Tibial nerve (tissue), 4 donors: ENCODE results near the gene NPLOC4. TPM values are rescaled to one million over a fixed set of nuclear protein-coding genes. Genes with fewer than 3 reads are reported as not detected.
A peak's percentile ranks its signal among the peaks of the same experiment; 100 is the strongest.

ENCODE experiments used
- DNase-seq, 2 donors: peaks; one replicate each; pipeline ENCODE4 v3.0.0-alpha.2; 2019; ENCODE audit warnings: low spot score in 2 of 2
- H3K27ac ChIP-seq, 4 donors: fragments of 200-600 bp; sonication (generic) in 3 of 4; one replicate each; pipeline ENCODE4 v1.5.1; 2017 to 2019; ENCODE audit warnings: mild to moderate bottlenecking in 1 of 4
- H3K27me3 ChIP-seq, 2 donors: fragments of 200-600 bp; sonication (generic) in 1 of 2; one replicate each; pipeline versions ENCODE4 v1.5.1 to v1.6.0; 2017 to 2019
- H3K36me3 ChIP-seq, 3 donors: fragments of 200-600 bp; sonication (generic); one replicate each; pipeline ENCODE4 v1.5.1; 2018 to 2019
- H3K4me1 ChIP-seq, 4 donors: fragments of 200-600 bp; sonication (generic) in 3 of 4; one replicate each; pipeline ENCODE4 v1.5.1; 2017 to 2019
- H3K4me3 ChIP-seq, 4 donors: fragments of 200-600 bp; sonication (generic) in 3 of 4; one replicate each; pipeline ENCODE4 v1.5.1; 2017 to 2019; ENCODE audit warnings: mild to moderate bottlenecking in 1 of 4, moderate library complexity in 1 of 4
- H3K9me3 ChIP-seq, 4 donors: fragments of 200-600 bp; sonication (generic) in 3 of 4; one replicate each; pipeline ENCODE4 v1.5.1; 2017 to 2019
- CTCF ChIP-seq, 5 experiments: fragments of 200-600 bp in 3 of 5; fragments of 450-650 bp in 2 of 5; sonication (generic) in 3 of 5; IDR thresholded peaks; one replicate each; pipeline ENCODE4 v1.5.1; 2016 to 2019; ENCODE audit warnings: antibody characterized with exemption in 5 of 5, mild to moderate bottlenecking in 3 of 5, moderate library complexity in 2 of 5
- EP300 ChIP-seq, 2 donors: sonication (generic); formaldehyde crosslinking; IDR thresholded peaks; one replicate each; pipeline ENCODE4 v1.6.1; 2017; ENCODE audit warnings: antibody characterized with exemption in 2 of 2, mild to moderate bottlenecking in 1 of 2
- POLR2A ChIP-seq, 2 donors: fragments of 450-650 bp; IDR thresholded peaks; one replicate each; pipeline ENCODE4 v1.6.1; 2017; ENCODE audit warnings: antibody characterized with exemption in 2 of 2, mild to moderate bottlenecking in 2 of 2, moderate library complexity in 2 of 2
- WGBS, 2 donors: methylation state at CpG; one replicate each; pipeline ENCODE4 v1.1.5; 2018; 5-methylcytosine and 5-hydroxymethylcytosine counted together
- total RNA-seq, 4 donors: library from RNA; depleted of rRNA; stranded (reverse); fragments of >200 nt; gene quantifications; one replicate each; pipeline ENCODE4 v1.1.0, GENCODE V29; 2016

The NPLOC4 gene
- total RNA-seq, 4 donors from 2014 or later, result 51.1 to 79.2 (median 62.1) TPM

GRCh38 chr17:81640011-81640410, 3.1 kb upstream of the NPLOC4 start:
- 89 to 94% methylated on average over 9 of the region's 9 CpGs for WGBS, 2 donors
- no peak for TF ChIP-seq POLR2A (IDR thresholded peaks at IDR 0.05)
- no peak for TF ChIP-seq CTCF (IDR thresholded peaks at IDR 0.05)
- no peak for TF ChIP-seq EP300 (IDR thresholded peaks at IDR 0.05)
- H3K4me3 ChIP-seq, result no peak overlapping the region
- H3K27ac ChIP-seq, result no peak overlapping the region
- H3K27me3 ChIP-seq, result no peaks in the 10 kb centered on the region
- H3K4me1 ChIP-seq, result peaks cover 0 to 20% (median 14%) of the 10 kb centered on the region in 4 donors
- no peak for DNase-seq
- peaks cover 0 to 17% (median 0%) of the 10 kb centered on the region in 3 donors for H3K36me3 ChIP-seq
- H3K9me3 ChIP-seq, result no peaks in the 10 kb centered on the region

DNA sequence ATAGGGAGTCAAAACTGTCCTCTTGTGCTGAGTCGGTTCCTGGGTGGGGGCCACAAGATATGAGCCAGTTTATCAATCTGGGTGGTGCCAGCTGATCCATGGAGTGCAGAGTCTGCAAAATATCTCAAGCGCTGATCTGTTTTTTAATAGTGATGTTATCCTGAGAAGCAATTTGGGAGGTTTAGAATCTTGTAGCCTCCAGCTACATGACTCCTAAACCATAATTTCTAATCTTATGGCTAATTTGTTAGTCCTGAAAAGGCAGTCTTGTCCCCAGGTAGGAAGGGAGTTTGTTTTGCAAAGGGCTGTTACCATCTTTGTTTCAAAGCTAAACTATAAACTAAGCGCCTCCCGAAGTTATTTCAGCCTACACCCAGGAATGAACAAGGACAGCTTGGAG, 1.8 kb upstream of the NPLOC4 start:
- TF ChIP-seq CTCF (IDR thresholded peaks at IDR 0.05), result no peak
- TF ChIP-seq POLR2A (IDR thresholded peaks at IDR 0.05), result no peak
- no peak for TF ChIP-seq EP300 (IDR thresholded peaks at IDR 0.05)
- WGBS, 2 donors, result 81 to 85% methylated on average over 4 of the region's 4 CpGs
- Histone ChIP-seq H3K4me1 (peaks cover 0 to 33% (median 24%) of the 10 kb centered on the region in 4 donors), H3K9me3 (no peaks in the 10 kb centered on the region), H3K27me3 (no peaks in the 10 kb centered on the region), H3K4me3 (no peak overlapping the region), H3K36me3 (peaks cover 0 to 17% (median 0%) of the 10 kb centered on the region in 3 donors), H3K27ac (no peak overlapping the region)
- no peak for DNase-seq

DNA sequence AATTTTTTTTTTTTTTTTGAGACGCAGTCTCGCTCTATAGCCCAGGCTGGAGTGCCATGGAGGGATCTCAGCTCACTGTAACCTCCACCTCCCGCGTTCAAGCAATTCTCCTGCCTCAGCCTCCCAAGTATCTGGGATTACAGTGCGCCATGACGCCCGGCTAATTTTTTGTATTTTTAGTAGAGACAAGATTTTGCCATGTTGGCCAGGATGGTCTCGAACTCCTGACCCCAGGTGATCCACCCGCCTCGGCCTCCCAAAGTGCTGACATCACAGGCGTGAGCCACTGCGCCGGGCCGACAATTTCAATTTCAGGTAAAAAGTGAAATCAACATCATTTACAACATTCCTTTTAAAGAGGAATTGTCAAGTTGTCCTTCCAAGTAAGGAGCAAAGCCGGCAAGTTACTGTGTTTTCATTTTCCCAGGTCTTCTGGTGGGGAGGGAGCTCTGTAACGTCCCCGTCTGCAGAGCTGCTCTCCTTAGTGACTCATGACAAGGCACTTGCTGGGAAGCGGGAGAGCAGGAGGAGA, 873 bp downstream of the NPLOC4 start:
- H3K36me3 ChIP-seq, result peaks cover 0 to 11% (median 0%) of the 10 kb centered on the region in 3 donors
- H3K4me1 ChIP-seq, result peaks cover 0 to 46% (median 24%) of the 10 kb centered on the region in 4 donors
- WGBS, 2 donors, result 39 to 45% methylated on average over 18 of the region's 18 CpGs
- peak overlapping the region; percentile 10 to 92 (median 88) for H3K27ac ChIP-seq
- H3K27me3 ChIP-seq, result no peaks in the 10 kb centered on the region
- H3K9me3 ChIP-seq, result no peaks in the 10 kb centered on the region
- H3K4me3 ChIP-seq, result peak overlapping the region; percentile 56 to 99 (median 86)
- no peak for DNase-seq
- TF ChIP-seq POLR2A (IDR thresholded peaks at IDR 0.05) (no peak), EP300 (IDR thresholded peaks at IDR 0.05) (no peak), CTCF (IDR thresholded peaks at IDR 0.05) (no peak)

DNA sequence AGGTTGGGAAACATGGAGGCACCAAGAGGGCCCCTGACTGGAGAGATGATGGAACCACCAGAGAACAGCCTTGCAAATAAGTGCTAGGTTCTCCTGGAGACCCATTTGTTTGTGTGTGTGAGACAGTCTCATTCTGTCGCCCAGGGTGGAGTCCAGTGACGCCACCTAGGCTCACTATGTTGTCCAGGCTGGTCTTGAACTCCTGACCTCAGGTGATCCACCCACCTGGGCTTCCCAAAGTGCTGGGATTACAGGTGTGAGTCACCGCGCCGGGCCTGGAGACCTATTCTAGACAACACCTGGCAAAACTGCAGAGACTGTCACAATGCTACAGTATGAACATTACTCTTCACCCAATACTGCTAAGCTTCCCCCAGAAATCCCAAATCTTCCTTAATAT, 1.5 kb downstream of the NPLOC4 start:
- H3K4me3 ChIP-seq, result peak overlapping the region in 2 of 4 donors; percentile 78 to 99
- H3K9me3 ChIP-seq, result no peaks in the 10 kb centered on the region
- TF ChIP-seq POLR2A (IDR thresholded peaks at IDR 0.05), result no peak
- no peak for TF ChIP-seq EP300 (IDR thresholded peaks at IDR 0.05)
- no peak for TF ChIP-seq CTCF (IDR thresholded peaks at IDR 0.05)
- 72 to 87% methylated on average over 5 of the region's 5 CpGs for WGBS, 2 donors
- H3K36me3 ChIP-seq, result peaks cover 0 to 5% (median 0%) of the 10 kb centered on the region in 3 donors
- H3K27me3 ChIP-seq, result no peaks in the 10 kb centered on the region
- DNase-seq, result no peak
- H3K4me1 ChIP-seq, result peaks cover 0 to 46% (median 24%) of the 10 kb centered on the region in 4 donors
- no peak overlapping the region for H3K27ac ChIP-seq

DNA sequence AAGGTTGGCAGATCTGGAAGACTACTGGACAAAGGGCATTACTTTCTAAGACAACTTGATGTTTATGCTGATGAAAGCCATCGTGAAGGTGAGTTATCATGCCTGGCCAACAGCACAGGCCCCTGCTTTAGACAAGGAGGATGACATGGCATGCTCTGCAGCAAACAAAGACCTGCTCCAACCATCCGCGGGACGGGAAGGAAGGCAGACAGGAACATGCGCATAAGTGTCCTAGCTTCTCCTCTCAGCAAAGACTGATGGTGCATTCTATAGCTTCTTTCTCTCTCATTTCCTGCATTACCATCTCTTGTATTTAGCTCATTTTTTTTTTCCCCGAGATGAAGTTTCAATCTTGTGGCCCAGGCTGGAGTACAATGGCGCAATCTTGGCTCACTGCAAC, 5.4 kb downstream of the NPLOC4 start:
- DNase-seq, result no peak
- 78 to 90% methylated on average over 7 of the region's 7 CpGs for WGBS, 2 donors
- peaks cover 0 to 39% (median 21%) of the 10 kb centered on the region in 4 donors for H3K4me1 ChIP-seq
- H3K36me3 ChIP-seq, result peaks cover 4 to 34% (median 14%) of the 10 kb centered on the region in 3 donors
- no peak overlapping the region for H3K4me3 ChIP-seq
- no peaks in the 10 kb centered on the region for H3K27me3 ChIP-seq
- no peaks in the 10 kb centered on the region for H3K9me3 ChIP-seq
- TF ChIP-seq POLR2A (IDR thresholded peaks at IDR 0.05) (no peak), EP300 (IDR thresholded peaks at IDR 0.05) (no peak), CTCF (IDR thresholded peaks at IDR 0.05) (no peak)
- no peak overlapping the region for H3K27ac ChIP-seq
